HepG2 (cell line): ENCODE data around the gene RXFP1. TPM values are rescaled to one million over a fixed set of nuclear protein-coding genes. Genes with fewer than 3 reads are reported as not detected.

Source experiments
- ATAC-seq: fragments of 200-7000 bp; cut with Tn5 transposase; 3 replicates; pipeline ENCODE4 v1.9.1; 2020; ENCODE audit warnings: mild to moderate bottlenecking, moderate library complexity
- BruUV-seq: library from RNA; stranded (reverse); fragments of 400-500 nt; replicated peaks from 2 replicates; lab custom pipeline; 2021; lab: Mats Ljungman, UMichigan
- CTCF ChIA-PET: fragments of 300-600 bp; formaldehyde crosslinking; extraction: SDS; loops from one replicate; lab custom pipeline; 2021; ENCODE audit warnings: low total read pairs, inconsistent platforms, low intra/inter-chr PET ratio; lab: Yijun Ruan, JAX
- POLR2A ChIA-PET: fragments of 350-600 bp; sonication (Branson Sonifier 250); formaldehyde crosslinking; loops from one replicate; lab custom pipeline; 2020; ENCODE audit warnings: antibody characterized with exemption, inconsistent platforms; lab: Yijun Ruan, JAX
- DNase-seq: peaks from one replicate; pipeline ENCODE4 v3.0.0-alpha.2; 2015; ENCODE audit warnings: low spot score
- FAIRE-seq: peaks from 3 replicates; lab custom pipeline; 2011; peaks lifted over from hg19 to GRCh38; lab: Jason Lieb, UNC
- H2AFZ ChIP-seq: one replicate; pipeline ENCODE4 v1.6.1; 2011; ENCODE audit warnings: low read length, inconsistent platforms
- H3K27ac ChIP-seq: fragments of 300-600 bp; 3 replicates; pipeline ENCODE4 v1.8.0; 2011; ENCODE audit warnings: mixed run types, mild to moderate bottlenecking, mixed read lengths, low read length, inconsistent platforms; ENCODE audit not compliant: insufficient read depth; ENCODE audit errors: extremely low read length
- H3K27me3 ChIP-seq, 2 experiments: fragments of 200-600 bp in 1 of 2; 2 replicates in 1 of 2; 3 replicates in 1 of 2; pipeline versions ENCODE4 v1.6.0 to v1.8.0; 2011; ENCODE audit warnings: low read length in 2 of 2, mild to moderate bottlenecking in 2 of 2, moderate library complexity in 2 of 2, inconsistent platforms in 1 of 2; ENCODE audit not compliant: insufficient read depth in 2 of 2, control insufficient read depth in 1 of 2
- H3K36me3 ChIP-seq, 2 experiments: fragments of 200-600 bp in 1 of 2; replicated peaks in 1 of 2; 2 replicates in 1 of 2; 3 replicates in 1 of 2; pipeline versions ENCODE4 v1.5.1 to v1.8.0; 2011; ENCODE audit warnings: low read length in 2 of 2, inconsistent platforms in 1 of 2; ENCODE audit not compliant: insufficient read depth in 2 of 2, control insufficient read depth in 1 of 2
- H3K4me1 ChIP-seq: 2 replicates; pipeline ENCODE4 v1.5.1; 2012; ENCODE audit warnings: low read length, inconsistent platforms; ENCODE audit not compliant: insufficient read depth
- H3K4me2 ChIP-seq: 2 replicates; pipeline ENCODE4 v1.6.0; 2011; ENCODE audit warnings: low read depth, low read length, inconsistent platforms
- H3K4me3 ChIP-seq, 3 experiments: fragments of 200-600 bp in 1 of 3; sonication (generic), shearing (Covaris generic) in 1 of 3; replicated peaks in 1 of 3; 2 replicates each; pipeline ENCODE4 v1.5.1; 2011 to 2016; ENCODE audit warnings: low read length in 3 of 3, inconsistent platforms in 2 of 3, low read depth in 2 of 3, mild to moderate bottlenecking in 2 of 3, control low read depth in 1 of 3, mixed read lengths in 1 of 3; ENCODE audit not compliant: insufficient read depth in 1 of 3
- H3K79me2 ChIP-seq: one replicate; pipeline ENCODE4 v1.6.1; 2011; ENCODE audit warnings: low read length, inconsistent platforms; ENCODE audit not compliant: insufficient read depth
- H3K9ac ChIP-seq: 2 replicates; pipeline ENCODE4 v1.6.0; 2011; ENCODE audit warnings: mild to moderate bottlenecking, low read depth, low read length, inconsistent platforms; ENCODE audit not compliant: insufficient read depth
- H3K9me3 ChIP-seq: 2 replicates; pipeline ENCODE4 v1.5.1; 2012; ENCODE audit warnings: mild to moderate bottlenecking, low read length
- H4K20me1 ChIP-seq: 2 replicates; pipeline ENCODE4 v1.6.0; 2011; ENCODE audit warnings: inconsistent platforms, mild to moderate bottlenecking, low read length, moderate library complexity; ENCODE audit not compliant: insufficient read depth
- CCAR2 ChIP-seq: fragments of 200-400 bp; formaldehyde crosslinking; optimal IDR thresholded peaks from 2 replicates; pipeline ENCODE3; 2018; ENCODE audit warnings: low read depth, mild to moderate bottlenecking, low read length, moderate library complexity
- PHF8 ChIP-seq: sonication (generic); formaldehyde crosslinking; IDR thresholded peaks from 2 replicates; pipeline ENCODE4 v1.5.0; 2020; ENCODE audit warnings: missing genetic modification reagents
- TEAD2 ChIP-seq: sonication (generic); formaldehyde crosslinking; IDR thresholded peaks from 2 replicates; pipeline ENCODE4 v1.9.0; 2021; ENCODE audit warnings: missing genetic modification reagents
- in situ Hi-C: cut with HindIII; loops from 2 replicates; pipeline ENCODE4 v1.10.0; 2017; ENCODE audit warnings: low pct_unique_long_range_greater_than_20kb; ENCODE audit not compliant: extremely low pct_ligation_motif_present
- intact Hi-C: fragments of 100-400 bp; cut with micrococcal nuclease; formaldehyde crosslinking; loops from one replicate; pipeline ENCODE4 v1.10.0; 2022; ENCODE audit not compliant: unreplicated experiment
- polyA plus RNA-seq, 8 experiments: library from polyadenylated mRNA; depleted of rRNA in 3 of 8; stranded (reverse) in 7 of 8; unstranded in 1 of 8; fragments of >200 nt; fragmentation: Illumina TruSeq in 4 of 8; extraction: Trizol in 4 of 8; gene quantifications; 2 replicates each; pipeline versions ENCODE4 v1.2.1 to v1.2.3, GENCODE V29; 2011 to 2016; ENCODE audit warnings: low read depth in 4 of 8, missing spikeins in 1 of 8, mixed read lengths in 1 of 8; ENCODE audit not compliant: insufficient read depth in 1 of 8
- total RNA-seq, 5 experiments: library from RNA; depleted of rRNA; stranded (reverse); fragments of >200 nt; fragmentation: Illumina TruSeq; extraction: Trizol; gene quantifications; 2 replicates each; pipeline ENCODE4 v1.2.3, GENCODE V29; 2016; ENCODE audit warnings: low read depth in 1 of 5
- TF ChIP-seq, protein P1 (sequence below): sonication (generic); formaldehyde crosslinking; IDR thresholded peaks from one replicate; pipeline ENCODE4 v1.5.1; 2020; ENCODE audit warnings: mild to moderate bottlenecking, missing genetic modification reagents; ENCODE audit errors: not compliant biosample characterization

RXFP1 gene
- total and polyA plus RNA-seq, 2 of the 13 experiments (the other 11 are each of a cell fraction or from before 2014, with no cell fraction given), result not detected

- no TSS peak for BruUV-seq
- no peak overlapping the region for H3K27ac ChIP-seq
- TF ChIP-seq TEAD2 (CRISPR knock-in tag) (no peak), CCAR2 (no peak), PHF8 (no peak)
- TF ChIP-seq, protein P1, sequence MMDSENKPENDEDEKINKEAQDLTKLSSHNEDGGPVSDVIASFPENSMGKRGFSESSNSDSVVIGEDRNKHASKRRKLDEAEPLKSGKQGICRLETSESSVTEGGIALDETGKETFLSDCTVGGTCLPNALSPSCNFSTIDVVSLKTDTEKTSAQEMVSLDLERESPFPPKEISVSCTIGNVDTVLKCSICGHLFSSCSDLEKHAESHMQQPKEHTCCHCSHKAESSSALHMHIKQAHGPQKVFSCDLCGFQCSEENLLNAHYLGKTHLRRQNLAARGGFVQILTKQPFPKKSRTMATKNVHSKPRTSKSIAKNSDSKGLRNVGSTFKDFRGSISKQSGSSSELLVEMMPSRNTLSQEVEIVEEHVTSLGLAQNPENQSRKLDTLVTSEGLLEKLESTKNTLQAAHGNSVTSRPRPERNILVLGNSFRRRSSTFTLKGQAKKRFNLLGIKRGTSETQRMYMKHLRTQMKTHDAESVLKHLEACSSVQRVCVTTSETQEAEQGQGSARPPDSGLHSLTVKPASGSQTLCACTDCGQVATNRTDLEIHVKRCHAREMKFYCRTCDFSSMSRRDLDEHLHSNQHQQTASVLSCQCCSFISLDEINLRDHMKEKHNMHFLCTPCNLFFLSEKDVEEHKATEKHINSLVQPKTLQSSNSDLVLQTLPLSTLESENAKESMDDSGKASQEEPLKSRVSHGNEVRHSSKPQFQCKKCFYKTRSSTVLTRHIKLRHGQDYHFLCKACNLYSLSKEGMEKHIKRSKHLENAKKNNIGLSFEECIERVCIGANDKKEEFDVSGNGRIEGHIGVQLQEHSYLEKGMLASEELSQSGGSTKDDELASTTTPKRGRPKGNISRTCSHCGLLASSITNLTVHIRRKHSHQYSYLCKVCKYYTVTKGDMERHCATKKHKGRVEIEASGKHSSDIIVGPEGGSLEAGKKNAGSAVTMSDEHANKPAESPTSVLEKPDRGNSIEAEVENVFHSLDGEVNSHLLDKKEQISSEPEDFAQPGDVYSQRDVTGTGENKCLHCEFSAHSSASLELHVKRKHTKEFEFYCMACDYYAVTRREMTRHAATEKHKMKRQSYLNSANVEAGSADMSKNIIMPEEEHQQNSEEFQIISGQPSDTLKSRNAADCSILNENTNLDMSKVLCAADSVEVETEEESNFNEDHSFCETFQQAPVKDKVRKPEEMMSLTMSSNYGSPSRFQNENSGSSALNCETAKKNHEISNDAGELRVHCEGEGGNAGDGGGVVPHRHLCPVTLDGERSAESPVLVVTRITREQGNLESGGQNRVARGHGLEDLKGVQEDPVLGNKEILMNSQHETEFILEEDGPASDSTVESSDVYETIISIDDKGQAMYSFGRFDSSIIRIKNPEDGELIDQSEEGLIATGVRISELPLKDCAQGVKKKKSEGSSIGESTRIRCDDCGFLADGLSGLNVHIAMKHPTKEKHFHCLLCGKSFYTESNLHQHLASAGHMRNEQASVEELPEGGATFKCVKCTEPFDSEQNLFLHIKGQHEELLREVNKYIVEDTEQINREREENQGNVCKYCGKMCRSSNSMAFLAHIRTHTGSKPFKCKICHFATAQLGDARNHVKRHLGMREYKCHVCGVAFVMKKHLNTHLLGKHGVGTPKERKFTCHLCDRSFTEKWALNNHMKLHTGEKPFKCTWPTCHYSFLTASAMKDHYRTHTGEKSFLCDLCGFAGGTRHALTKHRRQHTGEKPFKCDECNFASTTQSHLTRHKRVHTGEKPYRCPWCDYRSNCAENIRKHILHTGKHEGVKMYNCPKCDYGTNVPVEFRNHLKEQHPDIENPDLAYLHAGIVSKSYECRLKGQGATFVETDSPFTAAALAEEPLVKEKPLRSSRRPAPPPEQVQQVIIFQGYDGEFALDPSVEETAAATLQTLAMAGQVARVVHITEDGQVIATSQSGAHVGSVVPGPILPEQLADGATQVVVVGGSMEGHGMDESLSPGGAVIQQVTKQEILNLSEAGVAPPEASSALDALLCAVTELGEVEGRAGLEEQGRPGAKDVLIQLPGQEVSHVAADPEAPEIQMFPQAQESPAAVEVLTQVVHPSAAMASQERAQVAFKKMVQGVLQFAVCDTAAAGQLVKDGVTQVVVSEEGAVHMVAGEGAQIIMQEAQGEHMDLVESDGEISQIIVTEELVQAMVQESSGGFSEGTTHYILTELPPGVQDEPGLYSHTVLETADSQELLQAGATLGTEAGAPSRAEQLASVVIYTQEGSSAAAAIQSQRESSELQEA (CRISPR knock-in tag), result no peak
- ChIA-PET POLR2A (no interaction called here), CTCF (no interaction called here)
- no peaks in the 10 kb centered on the region for H3K36me3 ChIP-seq
- H3K4me1 ChIP-seq, result no peaks in the 10 kb centered on the region
- no peak overlapping the region for H3K4me2 ChIP-seq
- ATAC-seq (no peak), DNase-seq (no peak), FAIRE-seq (no peak)
- H4K20me1 ChIP-seq, result no peaks in the 10 kb centered on the region
- H3K27me3 ChIP-seq, result no peaks in the 10 kb centered on the region
- H3K4me3 ChIP-seq, result no peak overlapping the region
- H3K9ac ChIP-seq, result no peak overlapping the region
- no peak overlapping the region for H2AFZ ChIP-seq
- in situ Hi-C loops (no loop called here), intact Hi-C loops (no loop called here)
- 0 out of 2 replicates have a peak, but pooled peaks cover 8% of the 10 kb centered on the region for H3K9me3 ChIP-seq
- no peaks in the 10 kb centered on the region for H3K79me2 ChIP-seq
These were observed 31.1 kb upstream of the RXFP1 start for GRCh38 chr4:158490629-158491028.
